PC-3 (cell line): Measurements from ENCODE around the gene ASIC3. TPM values are rescaled to one million over a fixed set of nuclear protein-coding genes. Genes with fewer than 3 reads are reported as not detected.

Experiments
- ATAC-seq: fragments of 200-7000 bp; cut with Tn5 transposase; 2 replicates; pipeline ENCODE4 v1.9.1; 2020; ENCODE audit warnings: mild to moderate bottlenecking, moderate library complexity
- BruUV-seq: library from RNA; stranded (reverse); fragments of 400-500 nt; replicated peaks from 2 replicates; lab custom pipeline; 2021; lab: Mats Ljungman, UMichigan
- CTCF ChIA-PET: fragments of 300-600 bp; sonication (Branson Sonifier 250); formaldehyde crosslinking; loops from one replicate; lab custom pipeline; 2022; ENCODE audit warnings: antibody characterized with exemption; lab: Charles Lee
- POLR2A ChIA-PET: fragments of 300-600 bp; sonication (Branson Sonifier 250); formaldehyde crosslinking; loops from one replicate; lab custom pipeline; 2022; ENCODE audit warnings: antibody characterized with exemption; ENCODE audit not compliant: unreplicated experiment; lab: Charles Lee
- DNase-seq: peaks from one replicate; pipeline ENCODE4 v3.0.0-alpha.2; 2015
- H2AFZ ChIP-seq: fragments of 300-600 bp; sonication (generic); 2 replicates; pipeline ENCODE4 v1.6.0; 2016; ENCODE audit warnings: antibody characterized with exemption, low read length
- H3F3A ChIP-seq: fragments of 300-600 bp; sonication (generic); one replicate; pipeline ENCODE4 v1.6.0; 2017; ENCODE audit warnings: antibody characterized with exemption, low read length, control low read depth, mild to moderate bottlenecking; ENCODE audit not compliant: unreplicated experiment
- H3K27ac ChIP-seq: fragments of 300-600 bp; sonication (generic); 2 replicates; pipeline ENCODE4 v1.5.1; 2016; ENCODE audit warnings: mild to moderate bottlenecking, low read length
- H3K27me3 ChIP-seq: fragments of 300-600 bp; sonication (generic); 2 replicates; pipeline ENCODE4 v1.6.1; 2016; ENCODE audit warnings: low read length, mixed read lengths
- H3K36me3 ChIP-seq: fragments of 300-600 bp; sonication (generic); 2 replicates; pipeline ENCODE4 v1.6.1; 2016; ENCODE audit warnings: low read depth, mixed run types, low read length, mixed read lengths
- H3K4me1 ChIP-seq: fragments of 300-600 bp; sonication (generic); 2 replicates; pipeline ENCODE4 v1.5.1; 2016; ENCODE audit warnings: low read length; ENCODE audit not compliant: insufficient read depth
- H3K4me2 ChIP-seq: fragments of 300-600 bp; sonication (generic); 2 replicates; pipeline ENCODE4 v1.6.0; 2016; ENCODE audit warnings: low read length
- H3K4me3 ChIP-seq: fragments of 300-600 bp; sonication (generic); 2 replicates; pipeline ENCODE4 v1.5.1; 2016; ENCODE audit warnings: mild to moderate bottlenecking, low read length, mixed read lengths
- H3K79me2 ChIP-seq: fragments of 300-600 bp; sonication (generic); 2 replicates; pipeline ENCODE4 v1.6.1; 2017; ENCODE audit warnings: low read length, mixed read lengths
- H3K9ac ChIP-seq: fragments of 300-600 bp; sonication (generic); 2 replicates; pipeline ENCODE4 v1.6.0; 2016; ENCODE audit warnings: mild to moderate bottlenecking, low read length
- H3K9me2 ChIP-seq: fragments of 300-600 bp; sonication (generic); replicated peaks from 2 replicates; pipeline ENCODE4 v1.6.1; 2016; ENCODE audit warnings: mixed run types, low read length, mixed read lengths
- H3K9me3 ChIP-seq: fragments of 300-600 bp; sonication (generic); 2 replicates; pipeline ENCODE4 v1.6.1; 2016; ENCODE audit warnings: low read length, mixed read lengths
- H4K20me1 ChIP-seq: fragments of 300-600 bp; sonication (generic); 2 replicates; pipeline ENCODE4 v1.6.1; 2016; ENCODE audit warnings: low read length, mixed read lengths
- EZH2 ChIP-seq: fragments of 300-600 bp; sonication (generic); IDR thresholded peaks from one replicate; pipeline ENCODE4 v1.6.1; 2017; ENCODE audit warnings: antibody characterized with exemption, mild to moderate bottlenecking, low read length; ENCODE audit not compliant: unreplicated experiment
- EZH2phosphoT487 ChIP-seq: fragments of 300-600 bp; sonication (generic); IDR thresholded peaks from 2 replicates; pipeline ENCODE4 v1.6.1; 2018; ENCODE audit warnings: mild to moderate bottlenecking, antibody characterized with exemption, low read length, borderline replicate concordance
- intact Hi-C: fragments of 100-400 bp; cut with micrococcal nuclease; formaldehyde crosslinking; loops from 2 replicates; pipeline ENCODE4 v1.9.0; 2023
- total RNA-seq: library from RNA; depleted of rRNA; stranded (reverse); fragments of >200 nt; gene quantifications from 2 replicates; pipeline ENCODE4 v1.2.3, GENCODE V29; 2014
- TF ChIP-seq, protein P1 (sequence below): fragments of 300-600 bp; sonication (generic); conservative IDR thresholded peaks from 2 replicates; pipeline ENCODE4 v1.5.1; 2017; ENCODE audit warnings: antibody characterized with exemption, low read depth, mild to moderate bottlenecking, low read length

Gene ASIC3
- total RNA-seq, 1 experiment from 2014 or later, result 1.7 TPM

DNA sequence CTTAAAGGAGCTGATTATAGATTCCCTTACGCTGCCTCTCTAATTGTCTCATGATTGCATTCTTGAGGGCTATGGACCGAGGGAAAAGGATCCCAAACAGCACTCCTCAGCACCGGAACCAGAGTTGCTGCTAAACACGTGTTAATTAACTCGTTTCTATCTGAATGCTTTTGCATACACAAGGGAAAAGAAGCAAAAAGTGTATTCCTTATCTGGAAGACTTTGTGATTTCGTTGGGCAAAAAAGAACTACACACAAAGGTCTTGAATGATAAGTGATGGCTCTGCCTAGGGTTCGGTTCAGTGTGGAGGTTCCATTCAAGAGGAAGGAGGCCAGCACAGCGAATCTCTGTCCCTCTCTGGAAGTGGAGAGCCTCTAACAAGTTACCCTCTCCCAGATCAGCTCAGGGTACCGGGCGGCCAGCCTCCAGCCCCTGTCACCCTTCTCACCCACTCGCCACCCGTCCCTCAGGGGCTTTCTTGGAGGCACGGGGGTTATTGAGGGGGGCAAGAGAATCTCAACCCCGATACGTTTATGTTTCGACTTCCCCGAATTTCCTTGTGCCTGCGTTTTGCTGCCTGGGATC is 10.5 kb downstream of the ASIC3 start:
- ChIA-PET POLR2A (interaction anchor here (0.6 kb wide), 1 partner anchor 57 kb away, joined by 3 read pairs; no protein-coding TSS in a partner anchor), CTCF (no interaction called here)
- Histone ChIP-seq H3K9ac (peak overlapping the region; percentile 89), H3K4me1 (peaks cover 48% of the 10 kb centered on the region), H2AFZ (peak overlapping the region; percentile 82), H3K4me2 (peak overlapping the region; percentile 99), H3K79me2 (peaks cover 32% of the 10 kb centered on the region), H3K9me3 (no peaks in the 10 kb centered on the region), H3F3A (no peaks in the 10 kb centered on the region), H3K4me3 (peak overlapping the region; percentile 86), H3K27ac (peak overlapping the region; percentile 67), H3K36me3 (no peaks in the 10 kb centered on the region), H3K27me3 (no peaks in the 10 kb centered on the region), H3K9me2 (no peaks in the 10 kb centered on the region), H4K20me1 (no peaks in the 10 kb centered on the region)
- no peak for ATAC-seq
- DNase-seq, result peak; percentile 30
- no peak for TF ChIP-seq EZH2phosphoT487
- TF ChIP-seq, protein P1, sequence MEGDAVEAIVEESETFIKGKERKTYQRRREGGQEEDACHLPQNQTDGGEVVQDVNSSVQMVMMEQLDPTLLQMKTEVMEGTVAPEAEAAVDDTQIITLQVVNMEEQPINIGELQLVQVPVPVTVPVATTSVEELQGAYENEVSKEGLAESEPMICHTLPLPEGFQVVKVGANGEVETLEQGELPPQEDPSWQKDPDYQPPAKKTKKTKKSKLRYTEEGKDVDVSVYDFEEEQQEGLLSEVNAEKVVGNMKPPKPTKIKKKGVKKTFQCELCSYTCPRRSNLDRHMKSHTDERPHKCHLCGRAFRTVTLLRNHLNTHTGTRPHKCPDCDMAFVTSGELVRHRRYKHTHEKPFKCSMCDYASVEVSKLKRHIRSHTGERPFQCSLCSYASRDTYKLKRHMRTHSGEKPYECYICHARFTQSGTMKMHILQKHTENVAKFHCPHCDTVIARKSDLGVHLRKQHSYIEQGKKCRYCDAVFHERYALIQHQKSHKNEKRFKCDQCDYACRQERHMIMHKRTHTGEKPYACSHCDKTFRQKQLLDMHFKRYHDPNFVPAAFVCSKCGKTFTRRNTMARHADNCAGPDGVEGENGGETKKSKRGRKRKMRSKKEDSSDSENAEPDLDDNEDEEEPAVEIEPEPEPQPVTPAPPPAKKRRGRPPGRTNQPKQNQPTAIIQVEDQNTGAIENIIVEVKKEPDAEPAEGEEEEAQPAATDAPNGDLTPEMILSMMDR, result no peak
- TF ChIP-seq EZH2, result no peak
- BruUV-seq, result TSS peak; percentile 63
- intact Hi-C loops, result loop anchor here (1.0 kb wide), 3 partner anchors 21 to 31 kb away; partner anchors contain the start of genes ABCB8, AGAP3 and FASTK

- no TSS peak for BruUV-seq
- Histone ChIP-seq H2AFZ (peak within 1 kb of the TSS; percentile 82), H3K79me2 (peaks cover 34% of the 10 kb centered on the region), H3K4me2 (peak within 1 kb of the TSS; percentile 99), H4K20me1 (no peaks in the 10 kb centered on the region), H3K4me3 (peak within 1 kb of the TSS; percentile 86), H3K27ac (peak within 1 kb of the TSS; percentile 97), H3K9ac (peak within 1 kb of the TSS; percentile 89), H3F3A (no peaks in the 10 kb centered on the region), H3K36me3 (peaks cover 2% of the 10 kb centered on the region; the same call in 1 of the 2 replicates), H3K4me1 (peaks cover 48% of the 10 kb centered on the region), H3K9me3 (no peaks in the 10 kb centered on the region), H3K27me3 (no peaks in the 10 kb centered on the region), H3K9me2 (no peaks in the 10 kb centered on the region)
- DNase-seq (peak; percentile 80), ATAC-seq (peak; percentile 1; the same call in 1 of the 2 replicates)
- ChIA-PET POLR2A (no interaction called here), CTCF (no interaction called here)
- TF ChIP-seq EZH2 (no peak), EZH2phosphoT487 (no peak)
- TF ChIP-seq, protein P1, result peak; percentile 21; the same call in 1 of the 2 replicates
- intact Hi-C loops, result no loop called here
These were observed 11.2 kb downstream of the ASIC3 start, which contains the start of gene SLC4A2 for GRCh38 chr7:151059367-151060112. SLC4A2 (plus strand) TSS chr7:151059589; CDS start chr7:151061988, 2,399 bp downstream.
